ENCODE measurements around the gene NAGS.
"Not testable (repeated sequence)": the region's sequence is repeated elsewhere in the genome, so short reads cannot be mapped to it uniquely, and the experiment has no call there.

DNA sequence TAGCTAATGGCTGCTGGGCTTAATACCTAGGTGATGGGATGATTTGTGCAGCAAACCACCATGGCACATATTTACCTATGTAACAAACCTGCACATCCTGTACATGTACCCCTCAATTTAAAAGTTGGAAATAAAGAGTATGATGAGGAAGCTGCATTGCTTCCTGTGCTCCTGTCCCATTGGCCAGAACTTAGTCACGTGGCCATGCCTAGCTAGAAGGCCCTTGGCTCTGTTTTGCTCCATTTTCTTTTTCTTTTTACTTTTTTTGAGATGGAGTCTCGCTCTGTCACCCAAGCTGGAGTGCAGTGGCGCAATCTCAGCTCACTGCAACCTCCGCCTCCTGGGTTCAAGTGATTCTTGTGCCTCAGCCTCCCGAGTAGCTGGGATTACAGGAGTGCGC is 43.1 kb upstream of the NAGS start:
- TF ChIP-seq, protein P1, sequence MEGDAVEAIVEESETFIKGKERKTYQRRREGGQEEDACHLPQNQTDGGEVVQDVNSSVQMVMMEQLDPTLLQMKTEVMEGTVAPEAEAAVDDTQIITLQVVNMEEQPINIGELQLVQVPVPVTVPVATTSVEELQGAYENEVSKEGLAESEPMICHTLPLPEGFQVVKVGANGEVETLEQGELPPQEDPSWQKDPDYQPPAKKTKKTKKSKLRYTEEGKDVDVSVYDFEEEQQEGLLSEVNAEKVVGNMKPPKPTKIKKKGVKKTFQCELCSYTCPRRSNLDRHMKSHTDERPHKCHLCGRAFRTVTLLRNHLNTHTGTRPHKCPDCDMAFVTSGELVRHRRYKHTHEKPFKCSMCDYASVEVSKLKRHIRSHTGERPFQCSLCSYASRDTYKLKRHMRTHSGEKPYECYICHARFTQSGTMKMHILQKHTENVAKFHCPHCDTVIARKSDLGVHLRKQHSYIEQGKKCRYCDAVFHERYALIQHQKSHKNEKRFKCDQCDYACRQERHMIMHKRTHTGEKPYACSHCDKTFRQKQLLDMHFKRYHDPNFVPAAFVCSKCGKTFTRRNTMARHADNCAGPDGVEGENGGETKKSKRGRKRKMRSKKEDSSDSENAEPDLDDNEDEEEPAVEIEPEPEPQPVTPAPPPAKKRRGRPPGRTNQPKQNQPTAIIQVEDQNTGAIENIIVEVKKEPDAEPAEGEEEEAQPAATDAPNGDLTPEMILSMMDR (optimal IDR thresholded peaks at IDR 0.05 in 1 of 3, IDR thresholded peaks at IDR 0.05 in 1 of 3, conservative IDR thresholded peaks at IDR 0.05 in 1 of 3; ENCODE audit: extremely low read depth in 1 of 3, insufficient read depth in 2 of 3, low read length in 3 of 3), result not testable (repeated sequence)
- TF ChIP-seq EZH2 (IDR thresholded peaks at IDR 0.05; ENCODE audit: low read length), result not testable (repeated sequence)
